ENCODE measurements around the gene CNIH3. TPM values are rescaled to one million over a fixed set of nuclear protein-coding genes. Genes with fewer than 3 reads are reported as not detected.
"Not testable (repeated sequence)": the region's sequence is repeated elsewhere in the genome, so short reads cannot be mapped to it uniquely, and the experiment has no call there.

Gene CNIH3
- total RNA-seq, 2 donors from 2014 or later, result 1.1 to 1.8 TPM

DNA sequence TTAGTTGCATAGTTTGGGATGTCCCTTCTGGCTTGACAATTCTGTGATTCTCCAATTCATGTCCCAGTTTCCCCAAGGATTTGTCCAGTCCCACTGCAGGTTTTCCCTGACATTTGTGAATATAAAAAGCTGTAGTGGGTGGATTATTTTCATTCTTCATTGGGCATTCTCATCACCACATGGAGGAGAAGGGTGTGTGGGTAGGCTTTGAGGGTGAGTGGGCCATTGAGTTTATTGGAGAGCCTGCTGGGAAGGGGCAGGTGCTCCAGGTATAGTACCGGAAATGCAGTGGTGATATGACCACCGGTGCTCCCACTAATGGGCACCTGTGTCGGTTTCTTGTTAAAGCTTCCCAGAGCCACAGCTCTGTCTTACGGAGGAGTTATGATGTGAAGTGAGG, 74.5 kb downstream of the CNIH3 start:
- Mint-ChIP-seq H3K36me3 (no peaks in the 10 kb centered on the region), H3K9me3 (no peaks in the 10 kb centered on the region), H3K27ac (no peak overlapping the region)
- ATAC-seq (no peak), DNase-seq (ENCODE audit: low spot score in 2 of 2) (no peak)

DNA sequence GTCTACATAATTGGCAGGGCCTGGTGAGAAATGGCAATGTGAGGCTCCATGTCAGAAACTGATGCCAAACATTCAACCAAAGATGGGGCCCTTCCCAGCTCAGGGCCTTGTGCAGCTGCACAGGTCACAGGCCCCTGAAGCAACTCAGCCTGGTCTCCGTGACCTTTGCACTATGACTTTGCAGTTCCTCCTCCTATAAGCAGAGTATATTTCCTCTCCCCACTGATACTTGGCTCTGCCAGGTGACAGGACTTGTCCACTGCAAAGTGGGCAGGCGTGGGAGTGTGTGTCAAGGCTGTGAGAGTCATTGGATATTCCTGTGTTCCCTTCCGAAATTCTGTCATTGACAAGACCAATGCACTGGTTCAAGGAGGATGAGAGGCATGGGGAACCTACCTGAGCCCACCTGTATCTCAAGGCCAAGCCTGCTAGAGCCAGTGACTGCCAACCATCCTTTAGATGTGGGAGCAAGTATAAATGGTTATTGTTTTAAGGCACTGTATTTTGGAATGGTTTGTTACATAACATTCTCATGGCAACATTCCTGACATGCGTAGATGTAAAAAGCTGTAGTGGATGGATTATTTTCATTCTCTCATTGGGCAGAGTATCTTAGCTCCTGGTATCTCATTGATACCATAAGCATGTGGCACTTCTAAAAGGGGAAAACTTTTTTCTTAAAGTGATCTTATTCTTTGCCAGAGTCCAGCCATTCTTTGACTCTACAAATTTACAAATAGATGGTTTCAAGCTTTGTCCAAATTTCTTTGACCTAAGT, 75.2 kb downstream of the CNIH3 start:
- no peak overlapping the region for H3K27ac Mint-ChIP-seq
- ATAC-seq (no peak), DNase-seq (ENCODE audit: low spot score in 2 of 2) (no peak)
- H3K36me3 Mint-ChIP-seq, result no peaks in the 10 kb centered on the region
- H3K9me3 Mint-ChIP-seq, result no peaks in the 10 kb centered on the region

DNA sequence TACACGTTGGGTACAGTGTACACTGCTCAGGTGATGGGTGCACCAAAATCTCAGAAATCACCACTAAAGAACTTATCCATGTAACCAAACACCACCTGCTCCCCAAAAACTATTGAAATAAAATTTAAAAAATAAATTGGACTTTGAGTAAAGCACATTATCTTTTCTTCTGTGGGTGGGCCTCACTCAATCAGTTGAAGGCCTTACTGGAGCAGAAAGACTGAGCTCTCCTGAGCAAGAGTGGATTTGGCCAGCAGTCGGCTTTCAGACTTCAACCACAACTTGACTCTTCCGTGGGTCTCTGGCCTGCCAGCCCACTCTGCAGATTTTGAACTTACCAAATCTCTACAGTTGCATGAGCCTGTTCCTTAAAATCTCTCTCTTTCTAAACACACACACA, 78.9 kb downstream of the CNIH3 start:
- H3K27ac Mint-ChIP-seq, result no peak overlapping the region
- no peaks in the 10 kb centered on the region for H3K36me3 Mint-ChIP-seq
- no peak for ATAC-seq
- no peak for DNase-seq (ENCODE audit: low spot score in 2 of 2)
- no peaks in the 10 kb centered on the region for H3K9me3 Mint-ChIP-seq

DNA sequence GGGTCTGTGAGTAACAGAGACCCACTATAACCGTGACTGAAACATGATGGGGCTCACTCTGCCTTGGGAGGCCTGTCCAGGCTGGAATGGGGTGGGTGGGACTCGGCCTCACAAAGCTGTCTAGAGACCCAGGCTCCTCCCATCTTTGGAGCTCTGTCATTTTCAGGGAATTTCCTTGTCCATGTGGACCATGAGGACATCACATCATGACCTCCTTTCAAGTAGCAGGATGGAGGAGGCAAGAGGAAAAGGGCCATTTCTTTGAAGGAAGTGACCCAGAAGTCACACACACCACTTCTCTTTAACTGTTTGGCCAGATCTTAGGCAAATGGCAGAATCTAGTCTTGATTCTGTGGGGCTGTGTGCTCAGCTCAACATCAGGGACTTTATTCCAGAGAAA, 79.9 kb downstream of the CNIH3 start:
- Mint-ChIP-seq H3K9me3 (no peaks in the 10 kb centered on the region), H3K36me3 (no peaks in the 10 kb centered on the region)

DNA sequence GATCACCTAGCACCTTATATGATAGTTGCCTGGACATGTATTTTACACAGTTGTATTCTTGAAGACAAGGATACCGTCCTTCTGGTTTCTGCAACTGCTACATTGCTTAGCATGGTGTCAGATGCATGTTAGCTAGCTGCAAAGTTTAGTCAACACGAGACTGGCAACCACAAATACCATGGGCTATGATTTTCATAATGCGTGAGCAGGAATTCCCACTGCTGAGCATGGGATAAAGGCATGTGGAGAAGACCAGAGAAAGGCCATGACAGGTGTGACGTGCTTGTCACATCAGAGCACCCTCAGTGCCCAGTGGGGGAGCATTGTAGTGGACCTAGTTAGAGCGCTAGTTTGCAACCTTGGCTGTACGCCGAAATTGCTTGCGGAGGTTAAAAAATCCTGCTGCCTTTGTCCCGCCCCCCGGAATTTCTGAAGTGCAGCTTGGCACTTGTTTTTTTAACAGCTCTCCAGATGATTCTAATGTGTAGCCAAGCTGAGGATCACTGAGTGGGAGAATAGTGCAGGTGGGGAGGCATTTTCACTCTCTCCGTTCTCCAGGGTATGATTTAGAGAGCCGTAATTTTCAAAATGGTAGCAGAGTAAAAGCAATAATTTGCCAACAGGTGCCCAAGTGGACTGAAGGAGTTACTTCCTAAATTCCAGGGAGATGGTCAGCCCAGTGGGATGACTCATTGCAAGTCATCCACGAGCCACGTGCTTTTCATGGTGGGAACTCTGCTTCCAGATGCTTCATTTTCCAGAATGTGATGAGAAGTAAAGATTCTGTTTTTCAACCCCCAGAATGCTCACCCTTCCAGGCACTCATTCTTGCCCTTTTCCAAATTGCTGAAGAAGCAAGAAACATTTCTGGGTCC, 81.0 kb downstream of the CNIH3 start:
- Mint-ChIP-seq H3K9me3 (no peaks in the 10 kb centered on the region), H3K27ac (no peak overlapping the region), H3K36me3 (no peaks in the 10 kb centered on the region)
- DNase-seq (ENCODE audit: low spot score in 2 of 2) (no peak), ATAC-seq (no peak)

More for the DNA sequence above, 79.9 kb downstream of the CNIH3 start:
- ATAC-seq, result no peak
- no peak for DNase-seq (ENCODE audit: low spot score in 2 of 2)
- no peak overlapping the region for H3K27ac Mint-ChIP-seq

DNA sequence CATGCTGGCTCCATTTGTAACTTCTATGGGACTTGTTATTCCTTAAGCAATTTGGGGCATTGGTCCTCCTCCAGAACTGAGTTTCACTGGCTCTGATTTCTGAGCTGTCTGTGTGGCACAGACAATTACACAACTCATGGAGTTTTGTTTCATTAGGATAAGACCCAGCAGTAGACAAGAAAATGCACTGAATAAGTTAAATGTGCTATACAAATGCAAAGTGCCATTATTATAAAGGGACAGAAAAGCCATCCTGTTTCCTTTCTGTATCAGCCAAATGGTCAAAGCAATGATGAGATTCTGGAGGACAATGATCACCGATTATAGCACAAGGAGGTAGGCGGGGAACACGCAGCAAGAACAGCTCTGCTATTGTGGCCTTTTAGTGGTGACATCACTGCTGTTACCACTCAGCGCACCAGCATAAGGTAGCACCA, 81.9 kb downstream of the CNIH3 start:
- ATAC-seq (no peak), DNase-seq (ENCODE audit: low spot score in 2 of 2) (no peak)
- Mint-ChIP-seq H3K9me3 (no peaks in the 10 kb centered on the region), H3K36me3 (no peaks in the 10 kb centered on the region), H3K27ac (no peak overlapping the region)

DNA sequence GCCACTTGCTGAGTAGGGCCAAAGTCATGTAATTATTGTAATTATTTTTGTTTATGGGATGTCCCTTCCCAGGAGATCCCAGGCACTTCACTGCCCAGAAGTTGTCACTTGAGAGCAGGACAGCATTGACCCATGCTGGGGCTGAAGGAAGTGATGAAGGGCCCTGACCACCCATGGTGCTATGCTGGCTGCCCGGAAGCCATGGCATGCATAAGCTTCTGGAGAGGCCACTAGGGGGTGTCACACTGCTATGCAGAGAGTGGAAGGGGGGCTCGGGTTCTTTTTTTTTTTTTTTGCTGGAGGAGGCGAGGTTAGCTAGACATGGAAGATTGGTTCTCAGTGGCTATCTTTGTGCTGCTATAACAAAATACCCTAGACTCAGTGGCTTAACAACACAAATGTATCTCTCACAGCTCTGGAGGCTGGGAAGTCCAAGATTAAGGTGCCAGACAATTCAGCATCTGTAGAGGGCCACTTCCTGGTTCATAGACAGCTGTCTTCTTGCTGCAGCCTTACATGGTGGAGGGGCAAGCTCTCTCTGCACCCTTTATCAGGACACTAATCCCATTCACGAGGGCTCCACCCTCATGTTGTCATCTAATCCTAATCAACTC, 84.9 kb downstream of the CNIH3 start:
- ATAC-seq, result peak in 1 of 2 donors; percentile 48
- Mint-ChIP-seq H3K36me3 (no peaks in the 10 kb centered on the region), H3K9me3 (no peaks in the 10 kb centered on the region), H3K27ac (no peak overlapping the region)
- DNase-seq (ENCODE audit: low spot score in 2 of 2), result peak in 1 of 2 donors; percentile 7

DNA sequence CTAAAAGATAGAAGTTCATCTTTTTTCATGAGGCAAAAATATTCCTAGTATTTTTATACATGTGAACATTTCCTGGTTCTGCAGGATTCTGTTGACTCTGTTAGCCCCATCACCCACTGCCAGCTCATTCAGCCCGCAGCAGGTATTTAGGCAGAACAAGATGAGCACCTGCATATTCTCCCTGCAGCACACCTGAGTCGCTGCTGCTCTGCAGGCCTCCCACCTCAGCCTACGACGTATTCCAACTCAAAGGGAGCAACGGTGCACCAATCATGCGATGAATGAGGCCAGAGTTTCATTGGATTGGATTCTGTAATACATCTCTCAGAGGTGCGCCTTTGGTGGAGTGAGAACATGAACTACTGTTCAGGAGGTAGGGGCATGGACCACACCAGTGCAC, 87.6 kb downstream of the CNIH3 start:
- no peak for ATAC-seq
- Mint-ChIP-seq H3K27ac (no peak overlapping the region), H3K9me3 (no peaks in the 10 kb centered on the region), H3K36me3 (no peaks in the 10 kb centered on the region)
- no peak for DNase-seq (ENCODE audit: low spot score in 2 of 2)

DNA sequence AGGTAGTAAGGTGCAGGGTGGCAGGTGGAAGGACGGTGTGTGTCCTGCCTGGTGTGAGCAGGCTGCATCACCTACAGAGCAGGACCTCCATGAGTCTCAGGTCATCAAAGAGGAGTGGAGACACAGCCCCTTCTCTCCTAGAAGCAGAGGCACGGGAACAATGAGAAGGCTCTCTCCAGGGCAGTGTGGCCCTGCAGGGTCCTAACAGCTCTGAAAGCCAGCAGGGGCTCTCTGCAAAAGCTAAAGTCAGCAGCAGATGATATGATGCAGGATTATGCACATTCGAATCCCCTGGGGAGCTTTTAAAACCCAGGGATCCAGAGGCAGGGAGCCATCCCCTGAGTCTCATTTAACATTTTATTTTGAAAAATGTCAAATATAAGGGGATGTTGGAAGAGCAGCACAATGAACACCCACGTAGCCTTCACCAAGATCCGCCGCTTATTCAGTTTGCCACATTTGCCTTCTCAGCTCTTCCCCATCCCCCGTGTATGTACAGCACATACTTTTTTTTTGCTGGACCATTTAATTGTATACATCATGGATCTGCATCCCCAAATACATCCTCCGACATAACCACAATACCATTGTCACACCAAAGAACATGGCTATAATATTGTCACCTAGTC, 88.1 kb downstream of the CNIH3 start:
- H3K9me3 Mint-ChIP-seq, result no peaks in the 10 kb centered on the region
- no peak for ATAC-seq
- no peak for DNase-seq (ENCODE audit: low spot score in 2 of 2)
- no peaks in the 10 kb centered on the region for H3K36me3 Mint-ChIP-seq
- no peak overlapping the region for H3K27ac Mint-ChIP-seq

DNA sequence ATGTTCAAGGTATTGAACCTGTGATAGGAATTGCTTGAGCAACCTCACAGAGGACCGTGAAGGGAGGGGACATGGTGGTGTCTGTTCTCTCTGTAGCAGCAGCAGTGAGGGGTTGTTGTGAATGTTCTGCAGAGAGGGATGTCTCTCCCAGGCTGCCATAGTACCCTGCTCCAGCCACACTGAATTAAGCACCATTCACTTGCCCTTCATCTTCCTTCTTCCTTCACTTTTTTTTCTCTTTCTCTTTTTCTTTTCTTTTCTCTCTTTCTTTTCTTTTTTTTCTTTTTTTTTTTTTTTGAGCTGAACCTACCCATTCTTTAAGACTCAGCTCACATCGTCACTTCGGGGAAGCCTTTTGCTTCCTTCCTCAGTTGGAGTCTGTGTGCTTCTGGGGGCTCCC, 89.5 kb downstream of the CNIH3 start:
- DNase-seq (ENCODE audit: low spot score in 2 of 2) (no peak), ATAC-seq (no peak)
- Mint-ChIP-seq H3K36me3 (no peaks in the 10 kb centered on the region), H3K27ac (no peak overlapping the region), H3K9me3 (no peaks in the 10 kb centered on the region)

DNA sequence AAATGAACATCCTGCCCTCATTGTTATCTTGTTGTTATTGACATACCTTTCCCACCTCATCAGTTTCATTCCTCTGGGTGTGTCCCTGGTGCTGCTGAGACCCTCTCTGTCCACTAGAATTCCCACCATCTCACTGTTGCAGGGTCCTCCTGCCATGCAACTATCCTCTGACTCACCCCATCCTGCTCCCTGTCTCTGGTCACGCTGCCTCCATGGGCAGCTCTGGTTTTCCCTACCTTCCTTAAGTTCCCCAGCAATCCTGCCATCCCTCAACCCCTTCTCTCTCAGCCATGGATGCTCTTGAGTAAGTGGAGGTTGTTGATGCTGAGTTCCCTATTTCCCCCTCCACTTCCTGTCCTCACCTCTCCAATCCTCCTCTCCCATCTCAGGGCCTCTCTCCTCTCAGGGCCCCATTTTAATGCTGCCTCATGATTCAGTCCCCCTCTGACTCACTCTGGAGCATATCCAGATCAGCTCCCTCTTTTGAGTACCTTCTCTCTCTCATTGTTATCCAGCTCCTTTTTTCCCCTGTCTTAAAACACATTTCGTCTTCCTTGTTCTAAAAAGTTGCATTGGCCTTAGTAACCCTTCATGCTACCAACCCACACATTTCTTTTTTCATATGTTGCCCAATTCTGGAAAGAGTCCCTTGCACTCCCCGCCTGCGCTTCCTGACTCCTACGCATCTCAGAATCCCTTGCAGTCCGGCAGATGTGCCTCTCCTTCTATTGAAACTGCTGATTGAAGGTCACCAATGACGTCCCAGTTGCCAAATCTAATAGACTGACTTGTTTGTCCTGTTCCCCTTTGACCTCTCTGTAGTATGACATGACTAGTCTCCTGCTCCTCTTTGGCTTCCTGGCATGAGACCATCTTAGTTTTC, 92.0 kb downstream of the CNIH3 start:
- no peaks in the 10 kb centered on the region for H3K9me3 Mint-ChIP-seq
- no peaks in the 10 kb centered on the region for H3K36me3 Mint-ChIP-seq
- ATAC-seq, result no peak
- peak overlapping the region in 1 of 2 donors; percentile 38 for H3K27ac Mint-ChIP-seq
- DNase-seq (ENCODE audit: low spot score in 2 of 2), result no peak

DNA sequence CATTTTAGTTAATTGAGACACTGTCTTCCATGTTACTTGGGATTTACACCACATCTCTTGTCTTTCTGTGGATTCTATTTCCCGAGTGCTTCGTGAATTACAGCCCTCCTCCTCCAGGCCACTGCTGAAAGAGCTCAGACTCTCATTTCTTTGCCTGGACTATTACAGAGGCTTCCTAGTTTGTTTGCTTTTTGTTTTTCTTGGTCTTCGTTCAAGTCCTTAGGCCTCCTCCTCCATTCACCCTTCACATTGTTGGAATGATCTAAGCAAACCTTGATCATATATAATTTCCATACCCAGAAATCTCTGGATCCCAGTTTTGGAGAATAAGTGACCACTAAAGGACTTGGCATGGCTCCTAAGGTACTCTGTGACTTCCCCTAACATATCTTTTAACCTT, 94.1 kb downstream of the CNIH3 start:
- ATAC-seq (no peak), DNase-seq (ENCODE audit: low spot score in 2 of 2) (no peak)
- Mint-ChIP-seq H3K27ac (no peak overlapping the region), H3K9me3 (no peaks in the 10 kb centered on the region), H3K36me3 (no peaks in the 10 kb centered on the region)

DNA sequence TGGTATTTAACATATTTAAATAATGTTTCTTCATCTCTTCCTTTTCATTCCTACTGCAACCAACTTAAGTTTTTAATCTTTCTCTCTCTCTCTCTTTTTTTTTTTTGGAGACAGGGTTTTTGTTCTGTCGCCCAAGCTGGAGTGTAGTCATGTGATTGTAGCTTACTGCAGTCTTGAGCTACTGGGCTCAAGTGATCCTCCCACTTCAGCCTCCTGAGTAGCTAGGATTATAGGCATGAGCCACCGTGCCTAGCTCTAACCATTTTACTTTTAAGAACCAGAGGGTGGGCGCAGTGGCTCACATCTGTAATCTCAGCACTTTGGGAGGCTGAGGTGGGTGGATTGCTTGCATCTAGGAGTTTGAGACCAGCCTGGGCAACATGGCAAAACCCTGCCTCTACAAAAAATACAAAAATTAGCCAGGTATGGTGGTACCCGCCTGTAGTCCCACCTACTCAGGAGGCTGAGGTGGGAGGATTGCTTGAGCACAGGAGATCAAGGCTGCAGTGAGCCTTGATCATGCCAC, 95.2 kb downstream of the CNIH3 start:
- DNase-seq (ENCODE audit: low spot score in 2 of 2); ATAC-seq; H3K9me3 Mint-ChIP-seq; H3K27ac Mint-ChIP-seq; H3K36me3 Mint-ChIP-seq: not testable (repeated sequence)

DNA sequence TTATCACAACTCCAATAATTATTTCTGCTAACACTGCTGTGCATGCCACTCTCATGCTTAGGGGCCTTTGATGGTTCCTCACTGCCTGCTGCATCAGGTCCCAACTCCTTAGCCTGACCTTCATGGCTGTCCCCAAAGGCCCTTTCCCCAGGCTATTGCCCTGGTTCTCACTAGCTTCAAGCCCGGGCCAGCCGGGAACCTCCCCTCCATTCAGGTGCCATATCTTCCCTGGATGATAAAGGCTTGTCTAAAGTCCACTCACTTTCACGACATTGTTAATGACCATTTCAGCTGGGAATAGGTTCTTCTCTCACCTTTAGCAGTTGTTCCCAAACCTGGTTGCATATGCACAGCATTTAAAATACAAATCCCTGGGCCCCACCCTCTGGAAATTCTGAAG, 95.8 kb downstream of the CNIH3 start:
- H3K27ac Mint-ChIP-seq, result no peak overlapping the region
- DNase-seq (ENCODE audit: low spot score in 2 of 2) (no peak), ATAC-seq (no peak)
- H3K9me3 Mint-ChIP-seq, result no peaks in the 10 kb centered on the region
- no peaks in the 10 kb centered on the region for H3K36me3 Mint-ChIP-seq

DNA sequence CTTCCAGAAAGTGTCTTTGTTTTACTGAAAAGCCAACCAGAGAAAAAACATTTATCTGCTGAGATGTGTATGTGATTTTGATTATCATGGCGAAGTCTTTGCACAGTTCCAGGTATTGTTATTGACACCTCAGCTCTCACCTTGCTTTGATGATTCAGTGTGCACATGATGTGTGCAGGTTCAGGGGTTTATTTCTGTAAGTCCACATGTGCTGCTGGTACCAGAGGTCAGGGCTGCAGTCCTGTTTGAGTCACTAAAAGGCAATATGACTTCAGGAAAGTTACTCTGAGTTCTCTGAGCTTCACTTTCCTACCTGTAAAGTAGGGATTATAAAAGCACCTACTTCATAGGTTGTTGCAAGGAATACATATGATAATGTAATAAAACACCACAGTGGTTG, 97.1 kb downstream of the CNIH3 start:
- Mint-ChIP-seq H3K9me3 (no peaks in the 10 kb centered on the region), H3K36me3 (no peaks in the 10 kb centered on the region), H3K27ac (no peak overlapping the region)
- no peak for ATAC-seq
- no peak for DNase-seq (ENCODE audit: low spot score in 2 of 2)

DNA sequence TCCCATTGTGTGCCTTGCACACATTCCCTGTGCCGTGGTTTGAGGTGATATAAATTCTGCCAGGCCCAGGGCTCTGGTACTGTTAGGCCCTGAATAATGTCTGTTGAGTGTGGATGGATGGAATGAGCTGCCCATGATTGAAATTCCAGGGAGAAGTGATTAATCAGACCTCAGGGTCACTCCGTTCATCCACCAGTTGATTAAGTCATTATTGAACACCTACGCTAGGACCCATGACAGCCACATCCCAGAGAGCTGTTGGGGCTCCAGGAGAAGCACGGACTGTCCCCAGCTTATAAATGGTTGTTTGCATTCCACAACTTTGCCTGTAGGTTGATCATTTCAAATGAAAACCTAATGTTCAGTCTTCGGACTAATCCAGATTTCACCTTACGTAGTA, 98.4 kb downstream of the CNIH3 start:
- H3K27ac Mint-ChIP-seq, result no peak overlapping the region
- no peak for ATAC-seq
- no peaks in the 10 kb centered on the region for H3K36me3 Mint-ChIP-seq

More for the DNA sequence above, 98.4 kb downstream of the CNIH3 start:
- H3K9me3 Mint-ChIP-seq, result no peaks in the 10 kb centered on the region
- no peak for DNase-seq (ENCODE audit: low spot score in 2 of 2)

Data from activated naive CD4-positive, alpha-beta T cell treated with anti-CD3 and anti-CD28 coated beads, Interleukin-2, amount 50 U/mL, for 72 hours (primary cell).